Neural cell (in vitro differentiated cells): ENCODE results near the gene CCL17. TPM values are rescaled to one million over a fixed set of nuclear protein-coding genes. Genes with fewer than 3 reads are reported as not detected.

Source experiments
- H2AFZ ChIP-seq: fragments of 200-600, 300-800 bp; sonication (generic), shearing (Covaris generic); 2 replicates; pipeline ENCODE4 v1.6.0; 2014; ENCODE audit warnings: low read depth, mild to moderate bottlenecking, antibody characterized with exemption, low read length, moderate library complexity
- H3F3A ChIP-seq: fragments of 200-600 bp; shearing (Covaris generic); 2 replicates; pipeline ENCODE4 v1.6.1; 2016; ENCODE audit warnings: mild to moderate bottlenecking, moderate library complexity, mixed read lengths, antibody characterized with exemption, low read length; ENCODE audit not compliant: insufficient read depth, poor library complexity, severe bottlenecking
- H3K27ac ChIP-seq: fragments of 200-600, 300-800 bp; sonication (generic), shearing (Covaris generic); 2 replicates; pipeline ENCODE4 v1.5.1; 2014; ENCODE audit warnings: mild to moderate bottlenecking, low read length, moderate library complexity
- H3K27me3 ChIP-seq: fragments of 300-800, 200-600 bp; sonication (generic), shearing (Covaris generic); 2 replicates; pipeline ENCODE4 v1.6.0; 2014; ENCODE audit warnings: mild to moderate bottlenecking, low read depth, low read length, moderate library complexity; ENCODE audit not compliant: insufficient read depth
- H3K36me3 ChIP-seq: fragments of 300-800, 200-600 bp; sonication (generic), shearing (Covaris generic); 2 replicates; pipeline ENCODE4 v1.5.1; 2014; ENCODE audit warnings: mild to moderate bottlenecking, antibody characterized with exemption, low read length, moderate library complexity; ENCODE audit not compliant: insufficient read depth
- H3K4me2 ChIP-seq: fragments of 300-800, 200-600 bp; sonication (generic), shearing (Covaris generic); 2 replicates; pipeline ENCODE4 v1.6.0; 2014; ENCODE audit warnings: mild to moderate bottlenecking, low read length
- H3K4me3 ChIP-seq: fragments of 300-800, 200-600 bp; sonication (generic), shearing (Covaris generic); 2 replicates; pipeline ENCODE4 v1.5.1; 2014; ENCODE audit warnings: mild to moderate bottlenecking, low read length, moderate library complexity
- H3K79me2 ChIP-seq: fragments of 200-600 bp; shearing (Covaris generic); replicated peaks from 2 replicates; pipeline ENCODE4 v1.6.0; 2014; ENCODE audit warnings: mild to moderate bottlenecking, low read length, moderate library complexity; ENCODE audit not compliant: insufficient read depth
- H3K9ac ChIP-seq: fragments of 300-800, 200-600 bp; sonication (generic), shearing (Covaris generic); 2 replicates; pipeline ENCODE4 v1.6.1; 2016; ENCODE audit warnings: mild to moderate bottlenecking, low read length, mixed read lengths
- H3K9me2 ChIP-seq: fragments of 200-600 bp; shearing (Covaris generic); 2 replicates; pipeline ENCODE4 v1.6.1; 2016; ENCODE audit warnings: mild to moderate bottlenecking, low read length, mixed read lengths; ENCODE audit not compliant: insufficient read depth
- H3K9me3 ChIP-seq: fragments of 200-600, 300-800 bp; sonication (generic), shearing (Covaris generic); 2 replicates; pipeline ENCODE4 v1.6.1; 2016; ENCODE audit warnings: mild to moderate bottlenecking, mixed run types, low read length, moderate library complexity, mixed read lengths
- H4K20me1 ChIP-seq: fragments of 200-600 bp; shearing (Covaris generic); 2 replicates; pipeline ENCODE4 v1.6.1; 2016; ENCODE audit warnings: mild to moderate bottlenecking, mixed run types; ENCODE audit not compliant: insufficient read depth
- CTCF ChIP-seq: fragments of 450-650 bp; IDR thresholded peaks from 2 replicates; pipeline ENCODE4 v1.5.1; 2014; ENCODE audit warnings: antibody characterized with exemption, mild to moderate bottlenecking, moderate library complexity; ENCODE audit not compliant: poor library complexity, severe bottlenecking
- EP300 ChIP-seq: fragments of 450-650 bp; conservative IDR thresholded peaks from 2 replicates; pipeline ENCODE4 v1.6.1; 2014; ENCODE audit warnings: antibody characterized with exemption, mild to moderate bottlenecking, moderate library complexity; ENCODE audit not compliant: poor library complexity, severe bottlenecking
- EZH2 ChIP-seq: fragments of 200-600, 300-800 bp; shearing (Covaris generic), sonication (generic); IDR thresholded peaks from 2 replicates; pipeline ENCODE4 v1.6.1; 2014; ENCODE audit warnings: antibody characterized with exemption, low read length, borderline replicate concordance, mild to moderate bottlenecking; ENCODE audit not compliant: insufficient read depth, poor library complexity, severe bottlenecking
- MXI1 ChIP-seq: fragments of 450-650 bp; conservative IDR thresholded peaks from 2 replicates; pipeline ENCODE4 v1.6.1; 2014; ENCODE audit warnings: antibody characterized with exemption, mild to moderate bottlenecking; ENCODE audit not compliant: poor library complexity, severe bottlenecking
- POLR2AphosphoS5 ChIP-seq: IDR thresholded peaks from 2 replicates; pipeline ENCODE4 v1.6.1; 2012
- RAD21 ChIP-seq: fragments of 450-650 bp; conservative IDR thresholded peaks from 2 replicates; pipeline ENCODE4 v1.6.1; 2014; ENCODE audit warnings: antibody characterized with exemption, mild to moderate bottlenecking, moderate library complexity
- REST ChIP-seq: IDR thresholded peaks from 2 replicates; pipeline ENCODE4 v1.6.1; 2012; ENCODE audit warnings: borderline replicate concordance
- SMC3 ChIP-seq: fragments of 450-650 bp; conservative IDR thresholded peaks from 2 replicates; pipeline ENCODE4 v1.6.1; 2014; ENCODE audit warnings: antibody characterized with exemption, mild to moderate bottlenecking, moderate library complexity; ENCODE audit not compliant: poor library complexity
- TAF1 ChIP-seq: IDR thresholded peaks from 2 replicates; pipeline ENCODE4 v1.6.1; 2012; ENCODE audit warnings: low read depth
- polyA plus RNA-seq: library from polyadenylated mRNA; depleted of rRNA; stranded (reverse); fragments of >200 nt; gene quantifications from 2 replicates; pipeline ENCODE4 v1.2.3, GENCODE V29; 2014

CCL17 gene
- polyA plus RNA-seq, 1 donor from 2014 or later, result not detected

GRCh38 chr16:57409065-57409464 is 4.5 kb downstream of the CCL17 start:
- no peak overlapping the region for H3K4me2 ChIP-seq
- no peaks in the 10 kb centered on the region for H4K20me1 ChIP-seq
- no peaks in the 10 kb centered on the region for H3F3A ChIP-seq
- no peaks in the 10 kb centered on the region for H3K79me2 ChIP-seq
- H3K4me3 ChIP-seq, result no peak overlapping the region
- no peak overlapping the region for H3K27ac ChIP-seq
- TF ChIP-seq CTCF (no peak), MXI1 (no peak), EP300 (no peak), REST (no peak), RAD21 (no peak), POLR2AphosphoS5 (no peak), SMC3 (no peak), TAF1 (no peak), EZH2 (no peak)
- no peak overlapping the region for H3K9ac ChIP-seq
- H3K9me3 ChIP-seq, result no peaks in the 10 kb centered on the region
- no peaks in the 10 kb centered on the region for H3K27me3 ChIP-seq
- H3K9me2 ChIP-seq, result no peaks in the 10 kb centered on the region
- H2AFZ ChIP-seq, result no peak overlapping the region
- H3K36me3 ChIP-seq, result no peaks in the 10 kb centered on the region

DNA sequence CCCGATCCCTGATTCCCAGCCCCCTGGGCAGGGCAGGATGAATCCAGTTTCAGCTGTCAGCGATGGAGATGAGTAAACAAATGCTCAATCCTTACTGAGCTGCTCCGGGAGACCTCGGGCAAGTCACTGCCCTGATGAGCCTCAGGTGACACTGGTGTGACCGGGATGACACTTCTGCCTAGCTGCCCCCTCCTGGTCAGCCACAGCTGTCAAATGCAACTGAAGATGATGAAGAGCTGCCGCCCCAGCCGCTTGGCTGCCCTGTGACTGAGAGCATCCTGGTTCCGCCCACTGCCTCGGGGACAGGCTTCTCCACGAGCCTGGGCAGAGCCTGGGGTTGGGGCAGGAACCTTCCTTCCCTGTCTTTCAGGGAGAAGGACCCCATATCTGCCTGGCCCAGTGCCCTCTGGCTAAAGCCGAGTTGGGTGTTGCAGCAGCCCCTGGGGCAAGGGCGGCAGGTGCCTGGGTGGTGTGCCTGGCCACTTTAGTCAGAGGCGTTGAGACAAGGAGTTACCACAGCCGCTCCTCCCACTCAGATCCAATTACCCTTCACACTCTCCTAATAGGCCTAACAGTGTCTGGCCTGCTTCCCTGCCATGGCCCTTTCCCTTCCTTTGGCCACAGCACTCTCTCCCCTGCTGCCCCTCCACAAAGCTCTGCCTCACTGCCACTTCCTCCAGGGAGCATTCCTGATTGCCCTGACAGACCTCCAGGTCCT is 5.5 kb downstream of the CCL17 start:
- no peak overlapping the region for H2AFZ ChIP-seq
- no peaks in the 10 kb centered on the region for H3K9me3 ChIP-seq
- H3K9ac ChIP-seq, result no peak overlapping the region
- no peak overlapping the region for H3K4me2 ChIP-seq
- H3K27ac ChIP-seq, result no peak overlapping the region
- no peaks in the 10 kb centered on the region for H3K9me2 ChIP-seq
- no peaks in the 10 kb centered on the region for H3K27me3 ChIP-seq
- H3K4me3 ChIP-seq, result no peak overlapping the region
- H3F3A ChIP-seq, result no peaks in the 10 kb centered on the region
- H4K20me1 ChIP-seq, result no peaks in the 10 kb centered on the region
- no peaks in the 10 kb centered on the region for H3K36me3 ChIP-seq
- H3K79me2 ChIP-seq, result no peaks in the 10 kb centered on the region
- TF ChIP-seq CTCF, result no peak
- no peak for TF ChIP-seq EP300
- no peak for TF ChIP-seq POLR2AphosphoS5
- no peak for TF ChIP-seq EZH2
- no peak for TF ChIP-seq TAF1
